IPS-18a (cell line): ENCODE measurements around the gene SRI.
"Not testable (repeated sequence)": the region's sequence is repeated elsewhere in the genome, so short reads cannot be mapped to it uniquely, and the experiment has no call there.

Experiments
- H3K27ac ChIP-seq: one replicate; pipeline ENCODE4 v1.5.1; 2013; ENCODE audit warnings: low read length
- H3K27me3 ChIP-seq: one replicate; pipeline ENCODE4 v1.6.1; 2013; ENCODE audit warnings: mild to moderate bottlenecking, low read length; ENCODE audit not compliant: control insufficient read depth, insufficient read depth
- H3K36me3 ChIP-seq: one replicate; pipeline ENCODE4 v1.6.1; 2013; ENCODE audit warnings: low read depth, low read length; ENCODE audit not compliant: control insufficient read depth
- H3K4me1 ChIP-seq: one replicate; pipeline ENCODE4 v1.6.1; 2013; ENCODE audit warnings: low read depth, low read length; ENCODE audit not compliant: control insufficient read depth
- H3K4me3 ChIP-seq: one replicate; pipeline ENCODE4 v1.5.1; 2013; ENCODE audit warnings: low read length
- H3K9ac ChIP-seq: one replicate; pipeline ENCODE4 v1.6.1; 2013; ENCODE audit warnings: mild to moderate bottlenecking, low read length, moderate library complexity
- H3K9me3 ChIP-seq: one replicate; pipeline ENCODE4 v1.6.1; 2013; ENCODE audit warnings: low read depth, low read length; ENCODE audit not compliant: control insufficient read depth

SRI gene

DNA sequence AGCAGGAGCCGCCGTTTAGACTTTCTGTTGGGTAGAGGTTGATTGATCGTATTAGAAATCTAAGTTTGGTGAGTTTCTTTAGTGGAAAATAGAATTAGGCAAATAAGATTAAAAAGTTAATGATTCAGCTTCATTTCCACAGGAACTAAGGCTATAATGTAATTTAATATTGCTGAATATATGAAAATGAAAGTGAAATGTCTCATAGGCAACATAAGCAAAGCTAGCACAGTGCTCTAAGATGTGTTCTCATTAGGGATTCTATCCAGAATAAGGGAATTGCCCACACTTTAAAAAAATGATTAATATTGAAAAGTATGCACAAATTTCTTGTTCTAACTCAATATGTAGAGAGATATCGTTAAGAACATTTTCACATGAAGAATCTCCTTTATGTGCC lies 47.0 kb downstream of the SRI start:
- Histone ChIP-seq H3K27ac (no peak overlapping the region), H3K9me3 (no peaks in the 10 kb centered on the region), H3K4me3 (no peak overlapping the region), H3K36me3 (no peaks in the 10 kb centered on the region), H3K9ac (no peak overlapping the region), H3K27me3 (no peaks in the 10 kb centered on the region), H3K4me1 (no peaks in the 10 kb centered on the region)

DNA sequence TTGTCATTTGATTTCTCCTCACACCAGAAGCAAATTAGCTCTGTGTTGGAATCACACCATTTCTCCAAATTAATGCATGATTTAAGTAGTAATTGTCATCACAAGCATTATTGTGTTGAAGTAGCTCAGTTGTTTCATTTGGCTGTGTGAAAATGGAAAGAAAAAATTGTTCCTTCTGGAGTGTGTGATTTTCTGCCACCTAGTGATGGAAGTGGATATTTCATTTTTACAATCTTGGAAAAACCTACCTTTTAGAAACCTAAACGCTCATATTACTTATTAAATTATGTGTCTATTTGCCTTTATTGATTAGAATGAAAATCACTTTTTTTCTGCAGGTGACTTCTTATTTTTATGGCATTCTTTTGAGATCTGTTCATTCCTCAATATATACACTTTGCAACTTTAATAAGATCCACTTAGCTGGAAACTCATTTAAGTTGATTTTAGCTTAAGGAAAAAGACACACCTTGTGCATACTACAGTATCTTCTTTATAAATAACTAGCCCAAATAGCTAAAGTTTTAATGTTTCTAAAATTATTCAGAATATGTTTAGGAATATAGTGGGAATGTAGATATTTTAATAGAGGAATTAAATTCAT lies 50.0 kb downstream of the SRI start:
- Histone ChIP-seq H3K27me3 (no peaks in the 10 kb centered on the region), H3K27ac (no peak overlapping the region), H3K9ac (no peak overlapping the region), H3K4me1 (no peaks in the 10 kb centered on the region), H3K36me3 (no peaks in the 10 kb centered on the region), H3K4me3 (no peak overlapping the region), H3K9me3 (no peaks in the 10 kb centered on the region)

DNA sequence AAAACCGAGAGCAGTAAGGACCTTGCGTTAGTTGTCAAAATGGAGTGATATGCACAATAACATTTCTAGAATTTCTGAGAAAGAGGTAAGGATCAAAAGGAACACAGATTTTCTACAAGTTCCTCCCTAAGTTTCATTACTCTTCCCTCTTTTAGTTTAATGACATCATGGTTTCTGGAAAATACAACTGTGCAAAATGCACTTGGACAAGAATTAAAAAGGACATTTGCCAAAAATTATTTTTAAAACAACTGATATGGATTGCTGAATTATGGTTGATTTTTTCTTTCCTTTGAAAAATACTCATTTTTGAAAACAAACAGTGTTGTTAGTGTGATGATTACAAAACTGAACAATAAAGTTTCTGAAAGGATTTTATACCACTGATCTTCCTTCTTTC lies 52.1 kb downstream of the SRI start:
- H3K9ac ChIP-seq, result no peak overlapping the region
- H3K27ac ChIP-seq, result no peak overlapping the region
- H3K9me3 ChIP-seq, result no peaks in the 10 kb centered on the region
- no peak overlapping the region for H3K4me3 ChIP-seq
- H3K27me3 ChIP-seq, result no peaks in the 10 kb centered on the region
- no peaks in the 10 kb centered on the region for H3K4me1 ChIP-seq
- H3K36me3 ChIP-seq, result no peaks in the 10 kb centered on the region

DNA sequence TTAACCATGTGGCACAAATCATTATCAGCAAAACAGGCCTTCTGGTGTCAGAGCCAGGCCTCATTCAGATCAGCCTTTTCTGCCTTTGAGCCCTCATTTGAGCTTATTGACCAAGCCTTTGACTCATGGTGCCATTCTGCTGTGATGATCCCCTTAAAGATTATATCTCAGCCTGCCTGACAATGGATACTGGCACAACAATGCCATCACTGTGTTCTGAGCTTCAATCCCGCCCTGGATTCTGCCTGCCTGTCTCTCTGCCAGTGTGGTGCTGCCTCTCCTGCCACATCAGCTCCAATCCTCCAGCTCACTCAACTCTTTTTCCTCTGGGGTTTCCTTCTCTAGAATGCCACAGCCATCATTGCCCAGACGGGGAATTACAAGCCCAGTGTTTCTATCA lies 52.6 kb downstream of the SRI start:
- Histone ChIP-seq H3K27ac (no peak overlapping the region), H3K9me3 (no peaks in the 10 kb centered on the region), H3K27me3 (no peaks in the 10 kb centered on the region), H3K36me3 (no peaks in the 10 kb centered on the region), H3K4me3 (no peak overlapping the region), H3K9ac (no peak overlapping the region), H3K4me1 (no peaks in the 10 kb centered on the region)

DNA sequence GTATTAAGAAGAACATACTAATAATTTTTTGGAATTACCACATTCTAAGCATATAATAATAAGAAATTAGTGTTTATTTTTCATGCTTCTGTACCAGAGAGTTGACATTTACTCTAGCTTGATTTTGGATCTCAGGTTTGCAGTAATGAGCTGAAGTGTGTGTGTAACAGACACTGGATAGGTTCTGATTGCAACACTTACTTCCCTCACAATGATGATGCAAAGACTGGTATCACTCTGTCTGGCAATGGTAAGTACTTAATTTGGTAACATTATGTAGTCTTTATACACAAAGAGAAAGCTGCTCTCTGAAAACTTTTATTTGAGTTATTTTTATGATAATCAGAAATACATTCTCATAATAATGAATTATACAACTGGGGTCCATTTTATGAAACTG lies 54.1 kb downstream of the SRI start:
- H3K36me3 ChIP-seq, result no peaks in the 10 kb centered on the region
- H3K9me3 ChIP-seq, result no peaks in the 10 kb centered on the region
- H3K27ac ChIP-seq, result no peak overlapping the region
- H3K9ac ChIP-seq, result no peak overlapping the region
- no peaks in the 10 kb centered on the region for H3K27me3 ChIP-seq
- H3K4me1 ChIP-seq, result no peaks in the 10 kb centered on the region
- no peak overlapping the region for H3K4me3 ChIP-seq

DNA sequence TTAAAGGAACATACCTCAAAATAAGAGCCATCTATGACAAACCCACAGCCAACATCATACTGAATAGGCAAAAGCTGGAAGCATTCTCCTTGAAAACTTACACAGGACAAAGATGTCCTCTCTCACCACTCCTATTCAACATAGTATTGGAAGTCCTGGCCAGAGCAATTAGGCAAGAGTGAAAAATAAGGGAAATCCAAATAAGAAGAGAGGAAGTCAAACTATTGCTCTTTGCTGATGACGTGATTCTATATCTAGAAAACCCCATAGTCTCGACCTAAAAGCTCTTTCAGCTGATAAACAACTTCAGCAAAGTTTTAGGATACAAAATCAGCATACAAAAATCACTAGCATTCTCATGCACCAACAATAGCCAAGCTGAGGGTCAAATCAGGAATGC lies 60.1 kb downstream of the SRI start:
- H3K4me1 ChIP-seq, H3K4me3 ChIP-seq, H3K36me3 ChIP-seq, H3K9me3 ChIP-seq, H3K9ac ChIP-seq, H3K27me3 ChIP-seq, H3K27ac ChIP-seq: not testable (repeated sequence)

DNA sequence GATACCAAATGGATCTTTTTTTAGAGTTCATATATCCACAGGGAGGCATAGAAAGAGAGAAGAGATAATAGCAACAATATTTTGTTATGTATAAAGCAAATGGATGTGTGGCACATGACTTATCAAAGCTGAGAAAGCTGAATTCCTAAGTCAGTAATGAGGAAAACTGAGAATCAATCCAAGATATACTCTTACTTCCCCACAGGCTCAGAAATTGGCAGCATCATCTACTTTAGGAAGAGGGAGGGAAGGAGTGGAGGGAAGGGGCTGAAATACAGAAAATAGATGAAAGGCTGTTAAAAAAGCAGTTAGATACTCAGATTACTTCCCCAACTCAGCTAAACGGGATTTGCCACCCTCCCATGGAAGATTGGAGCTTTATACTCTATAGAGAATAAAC lies 63.5 kb downstream of the SRI start:
- H3K27me3 ChIP-seq, result no peaks in the 10 kb centered on the region
- peaks cover under 1% of the 10 kb centered on the region for H3K36me3 ChIP-seq
- H3K4me1 ChIP-seq, result peaks cover 9% of the 10 kb centered on the region
- no peak overlapping the region for H3K4me3 ChIP-seq
- H3K27ac ChIP-seq, result no peak overlapping the region
- no peaks in the 10 kb centered on the region for H3K9me3 ChIP-seq
- H3K9ac ChIP-seq, result no peak overlapping the region

DNA sequence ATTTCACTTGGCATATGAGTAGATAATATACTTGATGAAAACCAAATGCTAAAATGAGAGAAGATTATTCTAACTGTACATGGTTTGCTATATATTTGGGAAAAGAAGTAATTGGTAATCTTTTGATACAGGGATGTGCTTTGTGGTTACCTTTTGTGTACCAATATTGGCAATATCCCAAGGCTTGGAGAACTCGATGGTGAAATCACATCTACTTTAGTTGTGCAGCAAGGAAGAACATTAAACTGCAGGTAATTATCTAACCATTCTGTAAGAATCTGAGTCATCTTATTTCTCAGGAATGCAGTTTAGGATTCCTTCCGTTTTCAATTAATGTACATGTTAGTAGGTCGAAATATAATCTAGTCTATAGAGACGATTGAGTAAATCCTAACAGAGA lies 64.1 kb downstream of the SRI start:
- Histone ChIP-seq H3K27me3 (no peaks in the 10 kb centered on the region), H3K4me3 (no peak overlapping the region), H3K27ac (no peak overlapping the region)

More for the DNA sequence above, 64.1 kb downstream of the SRI start:
- peaks cover 4% of the 10 kb centered on the region for H3K36me3 ChIP-seq
- peaks cover 9% of the 10 kb centered on the region for H3K4me1 ChIP-seq
- no peak overlapping the region for H3K9ac ChIP-seq
- H3K9me3 ChIP-seq, result no peaks in the 10 kb centered on the region
